Vagina (tissue), 2 donors: ENCODE results near the gene RNF8.

Experiments
- POLR2AphosphoS5 ChIP-seq, 2 donors: sonication (generic); formaldehyde crosslinking; IDR thresholded peaks; one replicate each; pipeline ENCODE4 v1.9.0; 2017; ENCODE audit warnings: antibody characterized with exemption in 2 of 2, mild to moderate bottlenecking in 2 of 2, low read depth in 1 of 2; ENCODE audit not compliant: insufficient read depth in 1 of 2
- TF ChIP-seq, protein P1 (sequence below), 3 experiments: fragments of 450-650 bp in 2 of 3; fragments of 200-600 bp in 1 of 3; sonication (generic) in 1 of 3; IDR thresholded peaks; one replicate each; pipeline ENCODE4 v1.5.1; 2017 to 2019; ENCODE audit warnings: antibody characterized with exemption in 3 of 3, mild to moderate bottlenecking in 2 of 3, moderate library complexity in 2 of 3

DNA sequence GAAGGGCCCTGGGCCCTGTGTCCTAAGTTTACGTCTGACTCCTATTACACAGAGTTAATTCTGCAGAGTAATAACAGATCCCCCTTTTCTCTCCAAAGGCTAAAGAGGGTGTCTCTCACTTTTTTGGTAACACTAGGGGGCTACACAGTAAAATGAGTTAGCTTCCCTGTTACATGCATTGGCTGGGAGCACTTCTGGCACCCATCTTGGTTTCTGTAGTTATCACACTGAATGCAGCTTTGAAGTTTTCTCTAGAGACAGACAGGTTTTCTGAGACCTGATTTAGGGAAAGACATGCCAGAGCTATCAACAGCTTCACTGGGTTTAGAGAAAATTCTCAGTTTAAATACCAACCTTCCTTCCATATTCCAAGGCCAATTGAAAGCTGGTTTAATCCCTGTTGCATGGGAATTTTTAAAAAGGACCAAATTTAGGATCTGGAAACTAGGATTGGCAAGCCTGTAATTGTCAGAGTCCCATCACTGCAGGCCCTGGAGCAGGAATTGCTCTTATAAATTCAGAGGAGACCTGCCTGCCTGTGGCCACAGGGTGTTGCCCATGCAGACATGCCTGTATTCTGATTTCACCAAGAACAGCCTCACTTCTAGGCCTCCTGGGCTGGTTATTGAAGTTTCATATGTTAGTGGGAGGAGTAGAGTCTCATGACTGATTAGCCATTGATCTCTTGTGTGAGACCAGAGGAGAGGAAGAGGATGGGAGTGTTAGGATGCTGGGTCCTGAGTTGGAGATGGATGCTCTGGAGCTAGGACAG lies 29.4 kb downstream of the RNF8 start:
- TF ChIP-seq POLR2AphosphoS5 (IDR thresholded peaks at IDR 0.05; ENCODE audit: insufficient read depth in 1 of 2, low read depth in 1 of 2): no peak
- TF ChIP-seq, protein P1, sequence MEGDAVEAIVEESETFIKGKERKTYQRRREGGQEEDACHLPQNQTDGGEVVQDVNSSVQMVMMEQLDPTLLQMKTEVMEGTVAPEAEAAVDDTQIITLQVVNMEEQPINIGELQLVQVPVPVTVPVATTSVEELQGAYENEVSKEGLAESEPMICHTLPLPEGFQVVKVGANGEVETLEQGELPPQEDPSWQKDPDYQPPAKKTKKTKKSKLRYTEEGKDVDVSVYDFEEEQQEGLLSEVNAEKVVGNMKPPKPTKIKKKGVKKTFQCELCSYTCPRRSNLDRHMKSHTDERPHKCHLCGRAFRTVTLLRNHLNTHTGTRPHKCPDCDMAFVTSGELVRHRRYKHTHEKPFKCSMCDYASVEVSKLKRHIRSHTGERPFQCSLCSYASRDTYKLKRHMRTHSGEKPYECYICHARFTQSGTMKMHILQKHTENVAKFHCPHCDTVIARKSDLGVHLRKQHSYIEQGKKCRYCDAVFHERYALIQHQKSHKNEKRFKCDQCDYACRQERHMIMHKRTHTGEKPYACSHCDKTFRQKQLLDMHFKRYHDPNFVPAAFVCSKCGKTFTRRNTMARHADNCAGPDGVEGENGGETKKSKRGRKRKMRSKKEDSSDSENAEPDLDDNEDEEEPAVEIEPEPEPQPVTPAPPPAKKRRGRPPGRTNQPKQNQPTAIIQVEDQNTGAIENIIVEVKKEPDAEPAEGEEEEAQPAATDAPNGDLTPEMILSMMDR (IDR thresholded peaks at IDR 0.05): no peak
